ENCODE measurements around the gene SLC37A2.

GRCh38 chr11:125061281-125061680 is 1.8 kb upstream of the SLC37A2 start:
- TF ChIP-seq EZH2 (IDR thresholded peaks at IDR 0.05; ENCODE audit: borderline replicate concordance) = no peak
- TF ChIP-seq CTCF (IDR thresholded peaks at IDR 0.05; ENCODE audit: poor library complexity) = no peak
- no peak for TF ChIP-seq EZH2phosphoT487 (IDR thresholded peaks at IDR 0.05; ENCODE audit: low read depth, severe bottlenecking, unreplicated experiment)
